LNCaP clone FGC (cell line): ENCODE data around the gene PPIL1.

Experiments
- DNase-seq: peaks from one replicate; pipeline ENCODE4 v3.0.0-alpha.2; 2011; ENCODE audit warnings: low read depth
- H3K4me3 ChIP-seq: 2 replicates; pipeline ENCODE4 v1.5.1; 2011; ENCODE audit warnings: mild to moderate bottlenecking, low read depth, low read length, control low read depth
- TF ChIP-seq, protein P1 (sequence below): IDR thresholded peaks from 2 replicates; pipeline ENCODE4 v1.5.1; 2012; ENCODE audit warnings: mild to moderate bottlenecking; ENCODE audit not compliant: control insufficient read depth, insufficient read depth; ENCODE audit errors: extremely low read depth

The PPIL1 gene

GRCh38 chr6:36807750-36808149 is 66.9 kb downstream of the PPIL1 start:
- no peak overlapping the region for H3K4me3 ChIP-seq
- no peak for DNase-seq
- TF ChIP-seq, protein P1, sequence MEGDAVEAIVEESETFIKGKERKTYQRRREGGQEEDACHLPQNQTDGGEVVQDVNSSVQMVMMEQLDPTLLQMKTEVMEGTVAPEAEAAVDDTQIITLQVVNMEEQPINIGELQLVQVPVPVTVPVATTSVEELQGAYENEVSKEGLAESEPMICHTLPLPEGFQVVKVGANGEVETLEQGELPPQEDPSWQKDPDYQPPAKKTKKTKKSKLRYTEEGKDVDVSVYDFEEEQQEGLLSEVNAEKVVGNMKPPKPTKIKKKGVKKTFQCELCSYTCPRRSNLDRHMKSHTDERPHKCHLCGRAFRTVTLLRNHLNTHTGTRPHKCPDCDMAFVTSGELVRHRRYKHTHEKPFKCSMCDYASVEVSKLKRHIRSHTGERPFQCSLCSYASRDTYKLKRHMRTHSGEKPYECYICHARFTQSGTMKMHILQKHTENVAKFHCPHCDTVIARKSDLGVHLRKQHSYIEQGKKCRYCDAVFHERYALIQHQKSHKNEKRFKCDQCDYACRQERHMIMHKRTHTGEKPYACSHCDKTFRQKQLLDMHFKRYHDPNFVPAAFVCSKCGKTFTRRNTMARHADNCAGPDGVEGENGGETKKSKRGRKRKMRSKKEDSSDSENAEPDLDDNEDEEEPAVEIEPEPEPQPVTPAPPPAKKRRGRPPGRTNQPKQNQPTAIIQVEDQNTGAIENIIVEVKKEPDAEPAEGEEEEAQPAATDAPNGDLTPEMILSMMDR = no peak

- H3K4me3 ChIP-seq = no peak overlapping the region
- no peak for DNase-seq
- TF ChIP-seq, protein P1 = no peak
These were observed 67.5 kb downstream of the PPIL1 start for GRCh38 chr6:36807143-36807542.

DNA sequence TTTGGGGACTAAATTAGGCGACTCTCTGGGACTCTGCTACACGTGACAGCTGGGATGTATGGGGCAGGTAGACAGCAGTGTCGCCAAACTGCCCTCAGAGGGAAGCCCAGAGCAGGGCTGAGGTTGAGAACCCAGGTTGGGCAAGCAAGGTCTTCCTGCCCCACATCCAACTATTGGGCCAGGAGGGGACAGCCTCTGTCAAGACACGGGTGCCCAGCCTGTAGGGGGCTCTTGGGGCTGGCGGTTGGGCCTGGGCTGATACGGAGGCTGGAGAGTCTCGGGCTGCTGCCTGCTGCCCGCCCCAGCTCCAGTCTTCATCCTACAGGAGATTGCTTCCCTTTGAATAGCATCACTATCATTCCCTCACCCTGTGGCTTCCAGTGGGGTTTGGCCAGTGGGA is 68.7 kb downstream of the PPIL1 start:
- DNase-seq = no peak
- TF ChIP-seq, protein P1 = no peak
- no peak overlapping the region for H3K4me3 ChIP-seq

DNA sequence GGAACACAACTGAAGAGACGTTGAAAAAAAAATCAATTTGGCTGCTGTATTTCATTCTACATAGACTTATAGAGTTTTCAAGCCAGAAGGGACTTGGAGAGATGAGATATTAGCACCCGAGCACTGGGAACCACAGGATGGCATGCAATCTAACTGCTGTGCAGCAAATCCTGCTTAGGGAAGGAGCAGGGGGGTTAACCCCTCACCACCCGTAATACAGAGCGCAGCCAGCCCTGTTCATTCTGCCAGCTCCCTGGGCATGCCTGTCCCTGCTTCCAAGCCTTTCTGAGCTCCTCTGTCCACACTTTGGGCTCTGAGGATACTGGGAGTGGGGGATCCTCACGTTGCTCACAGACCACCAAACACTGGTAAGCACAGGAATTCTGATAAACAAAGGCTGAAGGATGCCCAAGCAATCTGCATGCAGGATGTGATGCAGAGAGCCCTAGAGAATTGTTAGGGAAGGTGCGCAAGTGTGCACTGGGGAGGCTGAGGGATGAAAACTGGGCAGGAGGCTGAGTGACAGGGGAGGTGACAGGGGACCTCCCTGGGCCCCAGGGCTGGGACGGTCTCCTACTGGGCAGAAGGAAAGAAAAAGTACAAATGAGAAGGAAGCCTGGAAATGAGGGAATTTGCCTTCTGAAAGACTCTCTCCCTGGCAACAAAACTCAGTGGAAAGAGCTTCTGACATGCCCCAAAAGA is 69.4 kb downstream of the PPIL1 start:
- H3K4me3 ChIP-seq = no peak overlapping the region
- no peak for DNase-seq
- TF ChIP-seq, protein P1 = no peak
